Measurements from ENCODE around the gene RBM19.

Gene RBM19

DNA sequence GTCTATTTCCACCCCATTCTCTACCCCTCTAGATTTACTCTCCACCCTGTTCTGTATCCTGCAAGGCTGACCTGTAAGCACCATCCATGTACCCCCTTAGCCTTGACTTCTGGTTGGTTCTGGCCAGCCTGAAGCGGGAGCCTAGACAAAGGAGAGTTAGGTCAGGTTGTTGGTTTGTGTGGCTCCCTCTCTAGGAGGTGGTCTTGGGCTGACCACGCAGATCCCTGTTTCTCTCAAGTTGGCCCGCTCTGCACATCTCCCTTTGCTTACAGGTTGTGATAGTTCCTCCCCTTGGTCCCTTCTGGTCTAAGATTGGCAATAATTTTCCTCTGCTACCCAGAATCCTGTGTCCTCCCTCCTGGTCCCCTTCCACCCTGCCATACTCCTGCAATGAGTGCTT lies 38.3 kb upstream of the RBM19 start:
- Histone ChIP-seq H3K27ac (replicated peaks) (no peak overlapping the region), H3K27me3 (ENCODE audit: insufficient read depth, poor library complexity, severe bottlenecking) (no peaks in the 10 kb centered on the region), H3K4me3 (replicated peaks; ENCODE audit: insufficient read depth, low read length) (no peak overlapping the region)
- TF ChIP-seq, protein P1, sequence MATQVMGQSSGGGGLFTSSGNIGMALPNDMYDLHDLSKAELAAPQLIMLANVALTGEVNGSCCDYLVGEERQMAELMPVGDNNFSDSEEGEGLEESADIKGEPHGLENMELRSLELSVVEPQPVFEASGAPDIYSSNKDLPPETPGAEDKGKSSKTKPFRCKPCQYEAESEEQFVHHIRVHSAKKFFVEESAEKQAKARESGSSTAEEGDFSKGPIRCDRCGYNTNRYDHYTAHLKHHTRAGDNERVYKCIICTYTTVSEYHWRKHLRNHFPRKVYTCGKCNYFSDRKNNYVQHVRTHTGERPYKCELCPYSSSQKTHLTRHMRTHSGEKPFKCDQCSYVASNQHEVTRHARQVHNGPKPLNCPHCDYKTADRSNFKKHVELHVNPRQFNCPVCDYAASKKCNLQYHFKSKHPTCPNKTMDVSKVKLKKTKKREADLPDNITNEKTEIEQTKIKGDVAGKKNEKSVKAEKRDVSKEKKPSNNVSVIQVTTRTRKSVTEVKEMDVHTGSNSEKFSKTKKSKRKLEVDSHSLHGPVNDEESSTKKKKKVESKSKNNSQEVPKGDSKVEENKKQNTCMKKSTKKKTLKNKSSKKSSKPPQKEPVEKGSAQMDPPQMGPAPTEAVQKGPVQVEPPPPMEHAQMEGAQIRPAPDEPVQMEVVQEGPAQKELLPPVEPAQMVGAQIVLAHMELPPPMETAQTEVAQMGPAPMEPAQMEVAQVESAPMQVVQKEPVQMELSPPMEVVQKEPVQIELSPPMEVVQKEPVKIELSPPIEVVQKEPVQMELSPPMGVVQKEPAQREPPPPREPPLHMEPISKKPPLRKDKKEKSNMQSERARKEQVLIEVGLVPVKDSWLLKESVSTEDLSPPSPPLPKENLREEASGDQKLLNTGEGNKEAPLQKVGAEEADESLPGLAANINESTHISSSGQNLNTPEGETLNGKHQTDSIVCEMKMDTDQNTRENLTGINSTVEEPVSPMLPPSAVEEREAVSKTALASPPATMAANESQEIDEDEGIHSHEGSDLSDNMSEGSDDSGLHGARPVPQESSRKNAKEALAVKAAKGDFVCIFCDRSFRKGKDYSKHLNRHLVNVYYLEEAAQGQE (IDR thresholded peaks at IDR 0.05; ENCODE audit: insufficient replicate concordance, low read depth) = no peak
- TF ChIP-seq GABPA (IDR thresholded peaks at IDR 0.05; ENCODE audit: low read depth) = no peak
- TF ChIP-seq, protein P2, sequence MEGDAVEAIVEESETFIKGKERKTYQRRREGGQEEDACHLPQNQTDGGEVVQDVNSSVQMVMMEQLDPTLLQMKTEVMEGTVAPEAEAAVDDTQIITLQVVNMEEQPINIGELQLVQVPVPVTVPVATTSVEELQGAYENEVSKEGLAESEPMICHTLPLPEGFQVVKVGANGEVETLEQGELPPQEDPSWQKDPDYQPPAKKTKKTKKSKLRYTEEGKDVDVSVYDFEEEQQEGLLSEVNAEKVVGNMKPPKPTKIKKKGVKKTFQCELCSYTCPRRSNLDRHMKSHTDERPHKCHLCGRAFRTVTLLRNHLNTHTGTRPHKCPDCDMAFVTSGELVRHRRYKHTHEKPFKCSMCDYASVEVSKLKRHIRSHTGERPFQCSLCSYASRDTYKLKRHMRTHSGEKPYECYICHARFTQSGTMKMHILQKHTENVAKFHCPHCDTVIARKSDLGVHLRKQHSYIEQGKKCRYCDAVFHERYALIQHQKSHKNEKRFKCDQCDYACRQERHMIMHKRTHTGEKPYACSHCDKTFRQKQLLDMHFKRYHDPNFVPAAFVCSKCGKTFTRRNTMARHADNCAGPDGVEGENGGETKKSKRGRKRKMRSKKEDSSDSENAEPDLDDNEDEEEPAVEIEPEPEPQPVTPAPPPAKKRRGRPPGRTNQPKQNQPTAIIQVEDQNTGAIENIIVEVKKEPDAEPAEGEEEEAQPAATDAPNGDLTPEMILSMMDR (IDR thresholded peaks at IDR 0.05; ENCODE audit: insufficient read depth, low read length) = no peak
- no peak for TF ChIP-seq SPI1 (IDR thresholded peaks at IDR 0.05; ENCODE audit: borderline replicate concordance, low read depth)
- TF ChIP-seq POLR2AphosphoS5 (IDR thresholded peaks at IDR 0.05; ENCODE audit: low read depth) = no peak
- DNase-seq (ENCODE audit: low read depth in 1 of 2, low spot score in 1 of 2) = no peak

DNA sequence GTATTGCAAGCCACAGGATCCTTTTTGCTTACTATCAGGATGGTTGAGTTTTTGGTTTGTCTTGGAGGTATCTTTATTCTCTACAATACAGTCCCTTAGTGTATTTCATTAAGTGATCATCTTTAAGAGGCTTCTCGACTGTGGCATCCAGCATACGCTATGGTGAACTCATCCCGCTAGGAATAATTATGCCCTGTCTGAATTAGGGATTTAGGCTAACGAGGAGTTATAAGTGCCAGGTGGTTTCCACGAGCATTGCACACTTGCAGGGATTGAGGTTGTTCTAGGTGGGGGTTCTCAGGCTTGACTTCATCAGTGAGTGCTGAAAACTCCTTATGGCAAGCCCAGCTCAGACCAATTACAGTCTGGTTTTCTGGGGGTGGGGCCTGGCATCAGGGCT lies 37.2 kb upstream of the RBM19 start:
- H3K4me3 ChIP-seq (replicated peaks; ENCODE audit: insufficient read depth, low read length) = no peak overlapping the region
- TF ChIP-seq, protein P1 (IDR thresholded peaks at IDR 0.05; ENCODE audit: insufficient replicate concordance, low read depth) = no peak
- TF ChIP-seq SPI1 (IDR thresholded peaks at IDR 0.05; ENCODE audit: borderline replicate concordance, low read depth) = no peak
- TF ChIP-seq, protein P2 (IDR thresholded peaks at IDR 0.05; ENCODE audit: insufficient read depth, low read length) = no peak
- TF ChIP-seq GABPA (IDR thresholded peaks at IDR 0.05; ENCODE audit: low read depth) = no peak
- no peak for DNase-seq (ENCODE audit: low read depth in 1 of 2, low spot score in 1 of 2)
- H3K27ac ChIP-seq (replicated peaks) = no peak overlapping the region
- H3K27me3 ChIP-seq (ENCODE audit: insufficient read depth, poor library complexity, severe bottlenecking) = no peaks in the 10 kb centered on the region

DNA sequence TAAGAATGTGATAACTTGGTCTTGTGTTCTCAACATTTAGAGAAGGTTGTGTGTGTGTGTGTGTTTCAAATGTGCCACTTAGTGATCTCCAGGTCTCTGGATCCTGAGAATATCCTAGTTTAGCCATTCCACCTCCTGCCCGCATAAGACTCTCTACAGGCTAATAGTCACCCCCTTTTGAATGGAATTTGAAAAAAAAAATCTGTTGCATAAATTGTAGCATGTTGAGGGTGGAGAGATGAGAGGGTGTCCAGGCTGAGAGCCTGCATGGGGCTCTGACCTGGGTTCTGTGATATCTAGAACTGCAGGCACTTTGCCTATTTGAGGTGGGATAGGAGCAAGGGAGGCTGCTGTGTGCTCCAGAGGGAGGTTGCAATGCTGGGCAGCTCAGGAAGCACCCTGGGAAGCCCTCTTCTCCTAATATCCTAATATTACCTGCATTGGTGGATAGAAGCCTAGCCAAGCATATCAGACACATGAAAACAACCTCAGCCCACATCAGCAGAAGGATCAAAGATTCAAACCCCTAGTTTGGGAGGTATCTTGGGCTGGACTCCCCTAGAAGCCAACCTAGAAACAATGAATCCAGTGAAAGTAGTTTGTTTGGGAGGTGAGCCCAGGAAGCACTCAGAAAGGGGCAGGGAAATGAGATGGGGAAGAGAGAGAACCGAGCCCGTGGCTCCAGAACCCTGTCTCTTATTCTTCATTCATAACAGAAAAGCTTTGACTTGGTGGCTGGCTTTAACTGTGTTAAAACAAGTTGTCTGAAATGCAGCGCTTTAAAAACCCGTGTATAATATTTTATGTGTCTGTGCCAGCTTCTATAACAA lies 35.6 kb upstream of the RBM19 start:
- H3K27me3 ChIP-seq (ENCODE audit: insufficient read depth, poor library complexity, severe bottlenecking) = no peaks in the 10 kb centered on the region
- no peak for DNase-seq (ENCODE audit: low read depth in 1 of 2, low spot score in 1 of 2)
- no peak overlapping the region for H3K27ac ChIP-seq (replicated peaks)
- TF ChIP-seq SPI1 (IDR thresholded peaks at IDR 0.05; ENCODE audit: borderline replicate concordance, low read depth) (no peak), POLR2AphosphoS5 (IDR thresholded peaks at IDR 0.05; ENCODE audit: low read depth) (no peak), GABPA (IDR thresholded peaks at IDR 0.05; ENCODE audit: low read depth) (no peak)
- TF ChIP-seq, protein P1 (IDR thresholded peaks at IDR 0.05; ENCODE audit: insufficient replicate concordance, low read depth) = no peak
- TF ChIP-seq, protein P2 (IDR thresholded peaks at IDR 0.05; ENCODE audit: insufficient read depth, low read length) = no peak
- H3K4me3 ChIP-seq (replicated peaks; ENCODE audit: insufficient read depth, low read length) = no peak overlapping the region

Measured in HL-60 (cell line).